Endodermal cell (in vitro differentiated cells): ENCODE results near the gene IRF2BP2. TPM values are rescaled to one million over a fixed set of nuclear protein-coding genes. Genes with fewer than 3 reads are reported as not detected.
A peak's percentile ranks its signal among the peaks of the same experiment; 100 is the strongest.

Source experiments
- DNase-seq: peaks from one replicate; pipeline ENCODE4 v3.0.0-alpha.2; 2017
- H3K27ac ChIP-seq: 2 replicates; pipeline ENCODE4 v1.5.1; 2013; ENCODE audit warnings: mild to moderate bottlenecking, low read depth, low read length, moderate library complexity
- H3K27me3 ChIP-seq: 2 replicates; pipeline ENCODE4 v1.6.1; 2013; ENCODE audit warnings: mild to moderate bottlenecking, low read length, moderate library complexity; ENCODE audit not compliant: insufficient read depth, control insufficient read depth, poor library complexity, severe bottlenecking
- H3K36me3 ChIP-seq: 2 replicates; pipeline ENCODE4 v1.7.0; 2013; ENCODE audit warnings: mild to moderate bottlenecking, low read length, moderate library complexity; ENCODE audit not compliant: control insufficient read depth, insufficient read depth
- H3K4me1 ChIP-seq: one replicate; pipeline ENCODE4 v1.7.0; 2013; ENCODE audit warnings: low read length; ENCODE audit not compliant: control insufficient read depth, insufficient read depth
- H3K4me3 ChIP-seq: 2 replicates; pipeline ENCODE4 v1.5.1; 2013; ENCODE audit warnings: mild to moderate bottlenecking, low read length, moderate library complexity
- H3K9ac ChIP-seq: 2 replicates; pipeline ENCODE4 v1.6.1; 2013; ENCODE audit warnings: mild to moderate bottlenecking, low read length, moderate library complexity; ENCODE audit not compliant: poor library complexity, severe bottlenecking; ENCODE audit errors: extremely low read depth
- H3K9me3 ChIP-seq: 2 replicates; pipeline ENCODE4 v1.6.1; 2013; ENCODE audit warnings: mild to moderate bottlenecking, low read length, moderate library complexity; ENCODE audit not compliant: control insufficient read depth
- H3K27ac Mint-ChIP-seq: 2 replicates; pipeline ENCODE4 v1.8.0; 2020; ENCODE audit warnings: mixed read lengths
- H3K27me3 Mint-ChIP-seq: 2 replicates; pipeline ENCODE4 v1.8.0; 2021; ENCODE audit warnings: mild to moderate bottlenecking, mixed read lengths; ENCODE audit not compliant: insufficient read depth
- H3K36me3 Mint-ChIP-seq: 2 replicates; pipeline ENCODE4 v1.8.0; 2020; ENCODE audit warnings: low read depth, mixed read lengths
- H3K4me1 Mint-ChIP-seq: 2 replicates; pipeline ENCODE4 v1.8.0; 2020; ENCODE audit warnings: mixed read lengths
- H3K4me3 Mint-ChIP-seq: 2 replicates; pipeline ENCODE4 v1.8.0; 2020; ENCODE audit warnings: mild to moderate bottlenecking, moderate library complexity, mixed read lengths
- H3K9me3 Mint-ChIP-seq: 2 replicates; pipeline ENCODE4 v1.8.0; 2020; ENCODE audit warnings: mild to moderate bottlenecking, mixed read lengths
- CTCF ChIP-seq: fragments of 200-600 bp; sonication (generic); conservative IDR thresholded peaks from 2 replicates; pipeline ENCODE4 v1.5.0; 2021; ENCODE audit warnings: antibody characterized with exemption, mild to moderate bottlenecking
- WGBS, 2 experiments: methylation state at CpG; one replicate each; pipeline versions ENCODE4 v1.1.5 to v1.1.7; 2013; ENCODE audit warnings: missing lambda C conversion rate in 2 of 2, mixed read lengths in 1 of 2; ENCODE audit not compliant: insufficient coverage in 1 of 2, insufficient read length in 1 of 2; 5-methylcytosine and 5-hydroxymethylcytosine counted together
- total RNA-seq, 2 donors: library from RNA; stranded (reverse); fragmentation: NEBNext Ultra II Directional in 1 of 2; extraction: Animal tissue kit (Norgen Biotek cat#: 25700) in 1 of 2; gene quantifications; 2 replicates in 1 of 2; 3 replicates in 1 of 2; pipeline ENCODE4 v1.2.1, GENCODE V29; 2021

IRF2BP2 gene
- total RNA-seq, 2 donors from 2014 or later: 41.6 to 45.7 TPM

GRCh38 chr1:234631721-234632125, 21.7 kb upstream of the IRF2BP2 start:
- H3K9ac ChIP-seq: no peak overlapping the region
- Mint-ChIP-seq H3K27ac (no peak overlapping the region), H3K36me3 (no peaks in the 10 kb centered on the region)

GRCh38 chr1:234629026-234629425, 19.0 kb upstream of the IRF2BP2 start:
- Histone ChIP-seq H3K27me3 (no peaks in the 10 kb centered on the region), H3K4me3 (no peak overlapping the region), H3K9ac (no peak overlapping the region), H3K27ac (no peak overlapping the region), H3K4me1 (peaks cover 6% of the 10 kb centered on the region), H3K36me3 (no peaks in the 10 kb centered on the region), H3K9me3 (no peaks in the 10 kb centered on the region)
- Mint-ChIP-seq H3K9me3 (no peaks in the 10 kb centered on the region), H3K27me3 (no peaks in the 10 kb centered on the region), H3K4me1 (peaks cover 13% of the 10 kb centered on the region), H3K27ac (no peak overlapping the region), H3K4me3 (no peak overlapping the region), H3K36me3 (no peaks in the 10 kb centered on the region)
- WGBS, 2 experiments: 98 to 99% methylated on average over 4 of the region's 4 CpGs
- TF ChIP-seq CTCF: no peak
- DNase-seq: no peak

More at GRCh38 chr1:234631721-234632125, 21.7 kb upstream of the IRF2BP2 start:
- peaks cover 6% of the 10 kb centered on the region for H3K4me1 ChIP-seq
- H3K9me3 ChIP-seq: no peaks in the 10 kb centered on the region
- WGBS, 2 experiments: 75 to 83% methylated on average over 1 of the region's 1 CpG
- peak overlapping the region; percentile 52 for H3K27ac ChIP-seq
- Mint-ChIP-seq H3K4me3 (no peak overlapping the region), H3K4me1 (peaks cover 9% of the 10 kb centered on the region), H3K27me3 (no peaks in the 10 kb centered on the region), H3K9me3 (no peaks in the 10 kb centered on the region)
- no peaks in the 10 kb centered on the region for H3K27me3 ChIP-seq
- H3K36me3 ChIP-seq: no peaks in the 10 kb centered on the region
- peak overlapping the region; percentile 44 for H3K4me3 ChIP-seq
- DNase-seq: no peak
- TF ChIP-seq CTCF: no peak

- 89 to 95% methylated on average over 5 of the region's 5 CpGs for WGBS, 2 experiments
- no peaks in the 10 kb centered on the region for H3K9me3 Mint-ChIP-seq
- H3K4me3 ChIP-seq: no peak overlapping the region
- peaks cover 6% of the 10 kb centered on the region for H3K4me1 ChIP-seq
- no peaks in the 10 kb centered on the region for H3K36me3 ChIP-seq
- no peak for DNase-seq
- no peaks in the 10 kb centered on the region for H3K27me3 Mint-ChIP-seq
- no peaks in the 10 kb centered on the region for H3K9me3 ChIP-seq
- TF ChIP-seq CTCF: no peak
- H3K4me1 Mint-ChIP-seq: peaks cover 14% of the 10 kb centered on the region
- H3K27ac ChIP-seq: no peak overlapping the region
- H3K9ac ChIP-seq: no peak overlapping the region
- no peak overlapping the region for H3K27ac Mint-ChIP-seq
- no peak overlapping the region for H3K4me3 Mint-ChIP-seq
- no peaks in the 10 kb centered on the region for H3K36me3 Mint-ChIP-seq
- no peaks in the 10 kb centered on the region for H3K27me3 ChIP-seq
Observed at GRCh38 chr1:234628089-234628488, 18.1 kb upstream of the IRF2BP2 start.
